Forelimb muscle (tissue), 1 donor: ENCODE data around the gene GALK1. TPM values are rescaled to one million over a fixed set of nuclear protein-coding genes. Genes with fewer than 3 reads are reported as not detected.

Experiments
- DNase-seq: peaks from one replicate; pipeline ENCODE4 v3.0.0-alpha.2; 2013; ENCODE audit warnings: low read depth
- polyA plus RNA-seq: library from polyadenylated mRNA; unstranded; fragments of 120-200 nt; gene quantifications from one replicate; pipeline ENCODE4 v1.2.1, GENCODE V29; 2013; ENCODE audit not compliant: insufficient read length

GALK1 gene
- polyA plus RNA-seq, 1 donor, result 24.8 TPM

DNA sequence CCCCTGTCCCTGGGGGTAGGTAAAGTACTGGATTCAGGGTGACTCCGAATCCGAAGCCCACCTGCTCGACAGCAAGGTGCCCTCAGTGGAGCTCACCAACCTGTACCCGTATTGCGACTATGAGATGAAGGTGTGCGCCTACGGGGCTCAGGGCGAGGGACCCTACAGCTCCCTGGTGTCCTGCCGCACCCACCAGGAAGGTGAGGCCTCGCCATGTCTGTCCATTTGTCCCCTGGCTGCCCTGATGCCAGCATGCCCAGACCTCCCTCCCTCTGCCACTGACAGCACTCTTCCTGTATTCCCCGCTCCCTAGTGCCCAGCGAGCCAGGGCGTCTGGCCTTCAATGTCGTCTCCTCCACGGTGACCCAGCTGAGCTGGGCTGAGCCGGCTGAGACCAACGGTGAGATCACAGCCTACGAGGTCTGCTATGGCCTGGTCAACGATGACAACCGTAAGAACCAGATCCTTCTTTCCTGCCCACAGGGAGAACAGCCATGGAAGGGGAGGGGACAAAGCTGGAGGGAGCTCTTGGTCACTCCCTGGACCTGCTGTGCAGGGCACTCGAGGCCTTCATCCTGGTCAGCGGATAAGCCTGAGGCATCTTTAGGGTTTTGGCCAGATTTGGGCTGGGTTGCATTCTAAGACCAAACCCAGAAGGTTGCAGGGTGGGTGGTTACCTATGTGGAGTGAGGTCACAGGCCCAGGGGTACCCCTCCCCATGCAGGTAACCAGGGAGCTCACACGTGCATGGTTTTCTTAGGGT, 14.2 kb downstream of the GALK1 start:
- DNase-seq, result no peak

- DNase-seq, result no peak
Observed at GRCh38 chr17:75749545-75750389, 15.2 kb downstream of the GALK1 start.

GRCh38 chr17:75748706-75749105, 16.3 kb downstream of the GALK1 start:
- DNase-seq, result no peak

DNA sequence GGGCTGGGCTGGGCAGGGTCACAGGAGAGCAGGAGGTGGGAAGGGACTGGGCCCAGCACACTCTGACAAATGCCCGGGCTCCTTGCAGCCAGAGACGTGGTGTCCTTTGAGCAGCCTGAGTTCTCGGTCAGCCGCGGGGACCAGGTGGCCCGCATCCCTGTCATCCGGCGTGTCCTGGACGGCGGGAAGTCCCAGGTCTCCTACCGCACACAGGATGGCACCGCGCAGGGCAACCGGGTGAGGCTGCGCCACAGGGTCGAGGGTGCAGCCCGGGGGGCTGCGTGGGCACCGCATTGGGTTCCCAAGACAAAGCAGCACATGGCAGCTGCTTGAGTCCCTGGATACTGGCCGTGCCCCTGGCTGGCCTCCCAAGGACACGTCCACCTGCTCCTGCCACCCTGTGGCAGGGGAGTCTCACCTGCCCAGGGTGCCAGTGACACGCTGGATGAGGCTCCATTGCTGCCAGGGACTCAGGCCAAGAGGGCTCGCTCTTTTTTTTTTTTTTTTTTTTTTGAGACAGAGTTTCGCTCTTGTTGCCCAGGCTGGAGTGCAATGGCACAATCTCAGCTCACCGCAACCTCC, 21.3 kb downstream of the GALK1 start:
- no peak for DNase-seq

GRCh38 chr17:75742337-75742736, 22.7 kb downstream of the GALK1 start:
- no peak for DNase-seq

GRCh38 chr17:75740631-75741077, 24.3 kb downstream of the GALK1 start:
- no peak for DNase-seq

- no peak for DNase-seq
Observed at GRCh38 chr17:75740215-75740614, 24.8 kb downstream of the GALK1 start.

DNA sequence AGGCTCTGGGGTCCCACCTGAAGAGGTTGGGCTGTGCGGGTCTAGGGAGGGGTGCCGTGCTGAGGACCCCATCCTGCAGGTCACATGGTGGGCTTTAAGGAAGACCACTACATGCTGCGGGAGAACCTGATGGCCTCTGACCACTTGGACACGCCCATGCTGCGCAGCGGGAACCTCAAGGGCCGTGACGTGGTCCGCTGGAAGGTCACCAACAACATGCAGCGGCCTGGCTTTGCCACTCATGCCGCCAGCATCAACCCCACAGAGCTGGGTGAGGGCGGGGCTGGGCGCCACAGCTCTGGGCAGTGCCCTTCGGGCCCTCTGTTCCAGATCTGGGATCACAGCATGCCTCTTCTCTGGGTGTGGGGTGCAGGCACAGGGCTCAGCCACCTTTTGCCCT, 25.2 kb downstream of the GALK1 start:
- no peak for DNase-seq

- no peak for DNase-seq
Observed at GRCh38 chr17:75739174-75739573, 25.8 kb downstream of the GALK1 start.

DNA sequence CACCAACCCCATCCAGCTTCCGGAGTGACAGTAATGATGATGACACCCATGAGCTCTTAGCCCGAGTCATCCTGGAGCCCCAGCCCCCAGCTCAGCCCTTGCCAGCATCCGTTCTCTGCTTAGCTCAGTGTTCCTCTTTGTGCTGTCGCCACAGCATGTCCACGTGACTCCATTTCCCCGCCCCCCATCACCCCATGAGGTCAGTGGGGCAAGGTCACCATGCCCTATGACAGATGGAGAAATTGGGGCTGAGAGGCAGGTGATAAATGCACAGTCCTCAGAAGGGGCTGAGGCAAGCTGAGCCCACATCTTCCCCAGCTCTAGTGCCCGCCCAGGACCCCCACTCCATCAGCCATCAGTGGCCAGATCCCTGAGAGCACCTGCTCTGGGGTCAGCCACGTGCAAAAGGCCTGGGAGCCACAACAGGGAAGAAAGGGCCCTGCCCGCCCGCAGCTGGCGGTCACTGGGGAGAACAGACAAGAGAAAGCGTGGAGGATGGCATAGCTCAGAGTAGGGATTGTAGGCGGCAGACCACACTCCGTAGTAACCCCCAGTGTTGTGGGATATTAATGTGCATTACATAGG, 26.7 kb downstream of the GALK1 start:
- no peak for DNase-seq

DNA sequence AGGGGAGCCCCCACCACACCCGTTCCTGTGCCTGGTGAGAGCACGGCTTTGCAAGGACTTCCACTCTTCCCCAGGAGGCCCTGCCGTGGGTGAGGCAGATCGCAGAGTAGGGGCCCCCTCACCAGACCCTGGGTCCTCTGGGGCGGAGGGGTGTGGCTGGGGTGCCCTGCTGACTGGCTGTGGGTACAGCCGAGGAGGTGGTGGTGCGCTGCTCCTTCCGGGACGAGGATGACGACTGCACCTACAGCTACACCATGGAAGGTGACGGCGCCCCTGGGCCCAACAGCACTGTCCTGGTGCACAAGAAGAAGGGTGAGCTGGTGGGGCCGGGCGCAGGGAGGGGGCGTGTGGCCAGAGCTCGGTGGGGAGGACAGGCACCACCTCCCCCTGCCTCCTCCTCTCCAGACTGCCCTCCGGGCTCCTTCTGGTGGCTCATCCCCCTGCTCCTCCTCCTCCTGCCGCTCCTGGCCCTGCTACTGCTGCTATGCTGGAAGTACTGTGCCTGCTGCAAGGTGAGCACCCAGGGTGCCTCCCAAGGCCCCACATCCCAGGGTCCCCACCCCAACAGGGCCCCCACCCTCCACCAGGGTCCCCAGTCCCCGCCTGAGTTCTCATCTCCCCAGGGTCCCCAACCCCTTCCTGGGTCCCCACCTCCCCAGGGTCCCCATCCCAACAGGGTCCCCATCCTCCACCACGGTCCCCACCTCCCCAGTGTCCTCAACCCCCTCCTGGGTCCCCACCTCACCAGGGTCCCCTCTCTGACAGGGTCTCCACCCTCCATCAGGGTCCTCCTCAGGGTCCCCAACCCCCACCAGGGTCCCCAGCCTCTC, 27.6 kb downstream of the GALK1 start:
- DNase-seq, result no peak

GRCh38 chr17:75736173-75736835, 28.7 kb downstream of the GALK1 start:
- no peak for DNase-seq

DNA sequence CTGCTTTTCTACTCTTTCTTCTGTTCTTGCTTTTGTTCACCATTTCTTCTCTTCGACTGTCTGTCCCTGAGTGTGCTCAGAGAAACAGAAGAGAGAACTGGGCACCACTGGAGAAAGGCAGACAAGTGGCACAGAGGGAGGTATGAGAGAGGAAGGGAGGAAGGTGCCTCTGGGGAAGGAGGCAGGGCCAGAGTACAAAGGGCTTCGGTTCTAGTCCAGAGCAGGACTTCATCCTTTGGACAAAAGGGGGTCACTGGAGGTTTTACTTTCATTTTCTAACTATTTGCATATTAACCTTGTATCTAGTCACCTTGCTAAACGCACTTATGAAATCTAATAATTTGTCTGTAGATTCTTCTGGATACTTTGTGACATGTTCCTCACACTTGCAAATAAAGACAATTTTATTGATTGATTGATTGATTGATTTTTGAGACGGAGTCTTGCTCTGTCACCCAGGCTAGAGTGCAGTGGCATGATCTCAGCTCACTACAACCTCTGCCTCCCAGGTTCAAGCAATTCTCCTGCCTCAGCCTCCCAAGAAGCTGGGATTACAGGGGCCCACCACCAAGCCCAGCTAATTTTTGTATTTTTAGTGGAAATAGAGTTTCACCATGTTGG, 30.2 kb downstream of the GALK1 start:
- no peak for DNase-seq

- no peak for DNase-seq
Observed at GRCh38 chr17:75733471-75733870, 31.5 kb downstream of the GALK1 start.

DNA sequence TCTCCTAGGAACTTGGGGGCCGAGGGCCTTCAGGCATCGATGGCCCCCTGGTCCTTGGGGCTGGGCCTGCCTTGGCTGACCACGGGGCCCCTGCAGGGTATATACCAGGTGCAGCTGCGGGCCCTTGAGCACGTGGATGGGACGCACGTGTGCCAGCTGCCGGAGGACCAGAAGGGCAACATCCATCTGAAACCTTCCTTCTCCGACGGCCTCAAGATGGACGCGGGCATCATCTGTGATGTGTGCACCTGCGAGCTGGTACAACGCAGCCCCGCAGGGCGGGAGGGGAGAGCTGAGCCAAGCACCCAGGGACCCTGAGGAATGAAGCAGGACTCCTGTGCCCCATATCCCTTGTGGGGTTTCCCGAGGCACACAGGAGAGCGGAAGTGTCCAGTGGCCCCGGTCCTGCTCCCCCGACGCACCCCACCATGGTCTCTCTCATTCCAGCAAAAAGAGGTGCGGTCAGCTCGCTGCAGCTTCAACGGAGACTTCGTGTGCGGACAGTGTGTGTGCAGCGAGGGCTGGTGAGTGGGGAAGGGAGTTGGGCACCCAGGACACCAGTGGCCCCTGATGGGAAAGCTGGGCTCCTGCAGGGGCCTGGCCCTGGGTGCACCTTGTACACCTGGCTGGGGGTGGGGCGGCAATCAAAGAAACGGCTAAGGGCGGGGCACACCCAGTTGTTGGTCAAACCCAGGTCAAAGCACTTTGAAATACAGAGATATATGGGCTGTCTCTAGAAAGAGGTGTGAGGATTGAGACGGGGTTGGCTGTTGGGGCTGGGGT, 33.1 kb downstream of the GALK1 start:
- no peak for DNase-seq

DNA sequence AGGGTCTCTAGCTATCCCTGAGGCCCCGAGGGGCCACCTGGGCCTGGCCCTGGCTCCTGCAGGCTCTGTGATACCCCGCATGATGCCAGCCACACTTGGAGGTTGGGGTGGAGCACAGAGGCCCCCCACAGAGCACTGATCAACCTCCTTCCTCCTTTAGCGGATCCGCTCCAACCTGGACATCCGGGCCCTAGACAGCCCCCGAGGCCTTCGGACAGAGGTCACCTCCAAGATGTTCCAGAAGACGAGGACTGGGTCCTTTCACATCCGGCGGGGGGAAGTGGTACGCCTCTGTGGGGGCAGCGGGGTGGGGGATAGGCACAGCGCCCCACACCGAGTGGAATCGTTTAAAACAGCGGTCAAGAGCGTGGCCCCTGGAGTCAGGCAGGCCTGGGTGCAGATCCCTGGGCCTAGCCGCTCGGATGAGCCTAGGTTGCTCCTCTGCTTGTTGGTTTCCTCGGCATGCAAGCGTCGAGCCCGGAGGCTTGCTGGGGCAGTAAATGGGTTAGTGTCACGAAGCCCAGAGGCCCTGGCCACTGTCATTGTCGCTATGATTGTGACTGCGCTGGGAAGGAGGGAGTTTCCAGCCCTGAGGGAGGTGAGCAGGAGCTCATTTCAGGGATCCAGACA, 33.8 kb downstream of the GALK1 start:
- DNase-seq, result no peak

DNA sequence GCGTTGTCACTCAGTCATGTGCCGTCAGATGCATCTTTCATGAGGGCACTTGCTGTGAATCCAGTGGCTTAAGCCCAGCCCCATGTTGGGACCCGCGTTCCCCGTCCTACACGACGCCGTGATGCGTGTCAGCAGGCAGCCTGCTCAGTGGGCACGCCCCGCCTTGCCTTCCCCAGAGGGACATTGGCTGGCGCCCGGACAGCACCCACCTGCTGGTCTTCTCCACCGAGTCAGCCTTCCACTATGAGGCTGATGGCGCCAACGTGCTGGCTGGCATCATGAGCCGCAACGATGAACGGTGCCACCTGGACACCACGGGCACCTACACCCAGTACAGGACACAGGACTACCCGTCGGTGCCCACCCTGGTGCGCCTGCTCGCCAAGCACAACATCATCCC, 34.9 kb downstream of the GALK1 start:
- no peak for DNase-seq

- DNase-seq, result no peak
Observed at GRCh38 chr17:75729351-75729750, 35.6 kb downstream of the GALK1 start.

- no peak for DNase-seq
Observed at GRCh38 chr17:75727391-75727790, 37.6 kb downstream of the GALK1 start.
